Ovary (tissue), 9 donors: Measurements from ENCODE around the gene MAML2. TPM values are rescaled to one million over a fixed set of nuclear protein-coding genes. Genes with fewer than 3 reads are reported as not detected.

Experiments used
- DNase-seq, 5 donors: peaks; one replicate each; pipeline ENCODE4 v3.0.0-alpha.2; 2019 to 2020
- H3K27ac ChIP-seq, 2 donors: fragments of 200-600 bp; one replicate each; pipeline versions ENCODE4 v1.5.1 to v1.8.0; 2019 to 2022
- H3K27me3 ChIP-seq: fragments of 200-600 bp; one replicate; pipeline ENCODE4 v1.8.0; 2022
- H3K36me3 ChIP-seq: fragments of 200-600 bp; sonication (generic); one replicate; pipeline ENCODE4 v1.5.1; 2019
- H3K4me1 ChIP-seq: one replicate; pipeline ENCODE4 v1.8.1; 2013; ENCODE audit warnings: mild to moderate bottlenecking, moderate library complexity; ENCODE audit not compliant: insufficient read depth
- H3K4me3 ChIP-seq: fragments of 200-600 bp; sonication (generic); one replicate; pipeline ENCODE4 v1.5.1; 2017
- H3K9me3 ChIP-seq, 2 donors: fragments of 200-600 bp in 1 of 2; sonication (generic) in 1 of 2; one replicate each; pipeline versions ENCODE4 v1.5.1 to v1.8.1; 2013 to 2019; ENCODE audit warnings: mild to moderate bottlenecking in 1 of 2, moderate library complexity in 1 of 2
- EP300 ChIP-seq: sonication (generic); formaldehyde crosslinking; IDR thresholded peaks from one replicate; pipeline ENCODE4 v1.6.1; 2017; ENCODE audit warnings: antibody characterized with exemption
- POLR2A ChIP-seq: fragments of 450-650 bp; IDR thresholded peaks from one replicate; pipeline ENCODE4 v1.6.1; 2017; ENCODE audit warnings: antibody characterized with exemption, mild to moderate bottlenecking, moderate library complexity
- WGBS, 3 donors: extraction: QIAGEN DNeasy Blood & Tissue Kit in 1 of 3; methylation state at CpG; one replicate each; pipeline versions ENCODE4 v1.1.5 to v1.1.7; 2013 to 2017; 5-methylcytosine and 5-hydroxymethylcytosine counted together
- intact Hi-C, 4 donors: fragments of 100-400 bp; cut with DNase I; formaldehyde crosslinking; loops; one replicate each; pipeline versions ENCODE4 v1.11.0 to v1.15.1; 2022 to 2023
- polyA plus RNA-seq, 2 donors: library from polyadenylated mRNA; stranded (reverse); fragments of 200-250 nt in 1 of 2; fragments of 350-450 nt in 1 of 2; fragmentation: Illumina TruSeq in 1 of 2; extraction: RNeasy Lipid Tissue Mini Kit (QIAGEN cat#74804) in 1 of 2; gene quantifications; one replicate each; pipeline ENCODE4 v1.2.3, GENCODE V29; 2013 to 2014
- total RNA-seq, 7 donors: library from RNA; depleted of rRNA in 2 of 7; stranded (reverse); fragments of >200 nt in 2 of 7; fragmentation: NEBNext Ultra II Directional in 3 of 7; extraction: Animal tissue kit (Norgen Biotek cat#: 25700) in 3 of 7; gene quantifications; one replicate each; pipeline versions ENCODE4 v1.1.0 to v1.2.4, GENCODE V29; 2016 to 2023
- TF ChIP-seq, protein P1 (sequence below), 3 donors: fragments of 450-650 bp in 2 of 3; fragments of 200-600 bp in 1 of 3; IDR thresholded peaks; one replicate each; pipeline versions ENCODE4 v1.5.1 to v1.8.0; 2016 to 2022; ENCODE audit warnings: antibody characterized with exemption in 3 of 3, mild to moderate bottlenecking in 1 of 3
- donor health status: DM: no; HTN: no; CAD: no; lungs with moderate emphysema.
- donor health status: DM: no; HTN: no; CAD: no.
- donor health status: Bipolar disorder and iron deficiency.
- donor health status: DM: yes; HTN: yes; CAD: no.
- donor health status: DM: no; HTN: no; CAD: no.
- donor health status: DM: yes; HTN: yes; CAD: no.

MAML2 gene
- total and polyA plus RNA-seq, 9 donors: 7.3 to 17.5 (median 14.6) TPM

GRCh38 chr11:96254854-96255253, 88.1 kb downstream of the MAML2 start:
- Histone ChIP-seq H3K36me3 (no peaks in the 10 kb centered on the region), H3K9me3 (no peaks in the 10 kb centered on the region), H3K4me3 (no peak overlapping the region), H3K27me3 (no peaks in the 10 kb centered on the region), H3K4me1 (peaks cover 12% of the 10 kb centered on the region), H3K27ac (no peak overlapping the region)
- WGBS, 3 donors: 92 to 96% (median 92%) methylated on average over 8 of the region's 8 CpGs
- no peak for DNase-seq
- TF ChIP-seq POLR2A (no peak), EP300 (no peak)
- TF ChIP-seq, protein P1, sequence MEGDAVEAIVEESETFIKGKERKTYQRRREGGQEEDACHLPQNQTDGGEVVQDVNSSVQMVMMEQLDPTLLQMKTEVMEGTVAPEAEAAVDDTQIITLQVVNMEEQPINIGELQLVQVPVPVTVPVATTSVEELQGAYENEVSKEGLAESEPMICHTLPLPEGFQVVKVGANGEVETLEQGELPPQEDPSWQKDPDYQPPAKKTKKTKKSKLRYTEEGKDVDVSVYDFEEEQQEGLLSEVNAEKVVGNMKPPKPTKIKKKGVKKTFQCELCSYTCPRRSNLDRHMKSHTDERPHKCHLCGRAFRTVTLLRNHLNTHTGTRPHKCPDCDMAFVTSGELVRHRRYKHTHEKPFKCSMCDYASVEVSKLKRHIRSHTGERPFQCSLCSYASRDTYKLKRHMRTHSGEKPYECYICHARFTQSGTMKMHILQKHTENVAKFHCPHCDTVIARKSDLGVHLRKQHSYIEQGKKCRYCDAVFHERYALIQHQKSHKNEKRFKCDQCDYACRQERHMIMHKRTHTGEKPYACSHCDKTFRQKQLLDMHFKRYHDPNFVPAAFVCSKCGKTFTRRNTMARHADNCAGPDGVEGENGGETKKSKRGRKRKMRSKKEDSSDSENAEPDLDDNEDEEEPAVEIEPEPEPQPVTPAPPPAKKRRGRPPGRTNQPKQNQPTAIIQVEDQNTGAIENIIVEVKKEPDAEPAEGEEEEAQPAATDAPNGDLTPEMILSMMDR (IDR thresholded peaks at IDR 0.05): no peak
- intact Hi-C loops: no loop called here

DNA sequence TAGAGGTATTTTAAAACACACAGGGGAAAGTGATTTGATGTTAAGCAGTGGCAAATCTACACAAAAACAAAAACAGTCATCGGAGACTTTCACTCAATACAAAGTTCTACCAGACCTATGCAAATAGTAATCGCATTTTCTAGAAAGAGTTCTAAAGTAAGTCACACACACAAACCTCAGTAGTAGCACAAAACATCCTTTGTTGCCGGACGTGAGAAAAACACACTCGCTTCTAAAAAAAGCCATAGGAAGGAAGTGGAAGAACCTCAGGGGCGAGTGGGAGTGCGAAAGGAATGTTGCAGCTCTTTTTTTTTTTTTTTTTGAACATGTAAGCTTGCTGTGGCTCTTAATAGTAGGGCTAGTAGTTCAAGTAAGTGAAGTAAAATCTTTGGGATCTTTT, 88.9 kb downstream of the MAML2 start:
- intact Hi-C loops: no loop called here
- peaks cover 9% of the 10 kb centered on the region for H3K4me1 ChIP-seq
- H3K36me3 ChIP-seq: no peaks in the 10 kb centered on the region
- 2 to 6% (median 2%) methylated on average over 7 of the region's 7 CpGs for WGBS, 3 donors
- TF ChIP-seq POLR2A: no peak
- no peak for TF ChIP-seq EP300
- TF ChIP-seq, protein P1 (IDR thresholded peaks at IDR 0.05): no peak
- no peak for DNase-seq
- H3K4me3 ChIP-seq: no peak overlapping the region
- no peaks in the 10 kb centered on the region for H3K27me3 ChIP-seq
- H3K9me3 ChIP-seq: no peaks in the 10 kb centered on the region
- no peak overlapping the region for H3K27ac ChIP-seq

GRCh38 chr11:96246718-96247552, 96.1 kb downstream of the MAML2 start:
- Histone ChIP-seq H3K9me3 (no peaks in the 10 kb centered on the region), H3K4me3 (no peak overlapping the region), H3K27ac (no peak overlapping the region), H3K27me3 (no peaks in the 10 kb centered on the region), H3K4me1 (no peaks in the 10 kb centered on the region), H3K36me3 (no peaks in the 10 kb centered on the region)
- DNase-seq: no peak
- TF ChIP-seq EP300: no peak
- TF ChIP-seq, protein P1 (IDR thresholded peaks at IDR 0.05): no peak
- TF ChIP-seq POLR2A: no peak
- intact Hi-C loops: loop anchor here in 2 of 4 donors (5.0 kb wide), 2 partner anchors 95 to 1370 kb away; partner anchors contain the start of gene MAML2 (in 1 of the 2)
- WGBS, 3 donors: 63 to 65% (median 64%) methylated on average over 4 of the region's 4 CpGs

DNA sequence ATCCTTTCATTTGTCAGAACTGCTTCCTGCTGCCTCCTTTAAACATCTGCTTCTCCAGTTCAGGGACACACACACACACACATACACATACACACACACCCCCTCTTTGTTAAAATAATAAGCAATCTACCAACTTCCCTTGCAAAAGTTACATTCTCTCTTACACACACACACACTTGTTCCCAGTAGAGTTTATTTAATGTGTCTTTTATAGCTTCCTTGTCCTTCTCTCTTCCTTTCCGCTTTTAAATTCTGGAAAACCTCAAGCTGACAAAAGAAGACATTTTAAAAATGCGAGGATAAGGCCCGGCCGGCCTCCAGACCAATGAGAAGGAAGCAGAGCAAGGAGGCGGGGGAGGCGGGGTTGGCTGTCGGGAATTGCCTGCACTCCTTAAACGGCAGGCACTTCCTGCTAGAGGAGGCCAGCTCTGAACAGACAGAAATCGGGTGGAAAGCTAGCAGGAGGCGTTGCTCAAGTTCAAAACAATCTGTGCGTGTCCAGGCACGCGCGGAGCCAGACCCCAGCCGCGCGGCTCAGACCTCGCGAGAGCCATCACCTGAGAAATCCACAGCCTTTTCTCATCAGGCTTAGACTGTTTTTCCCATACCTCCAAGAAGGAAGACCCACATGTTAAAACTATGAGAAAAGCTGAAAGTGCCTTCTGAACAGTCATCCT, 99.9 kb downstream of the MAML2 start:
- intact Hi-C loops: no loop called here

More for the DNA sequence above, 99.9 kb downstream of the MAML2 start:
- Histone ChIP-seq H3K9me3 (no peaks in the 10 kb centered on the region), H3K4me1 (no peaks in the 10 kb centered on the region), H3K4me3 (peak overlapping the region; percentile 23), H3K36me3 (no peaks in the 10 kb centered on the region), H3K27me3 (no peaks in the 10 kb centered on the region), H3K27ac (peak overlapping the region; percentile 60 to 62)
- TF ChIP-seq, protein P1 (IDR thresholded peaks at IDR 0.05): no peak
- TF ChIP-seq EP300 (peak; percentile 17), POLR2A (peak; percentile 22)
- WGBS, 3 donors: 1% methylated on average over 19 of the region's 19 CpGs
- peak; percentile 92 to 96 (median 94) for DNase-seq
